CD1c-positive myeloid dendritic cell (primary cell): ENCODE results near the gene CDHR3.
"Not testable (repeated sequence)": the region's sequence is repeated elsewhere in the genome, so short reads cannot be mapped to it uniquely, and the experiment has no call there.

Experiments used
- DNase-seq: peaks from one replicate; pipeline ENCODE4 v3.0.0-alpha.2; 2016; ENCODE audit errors: extremely low spot score

The CDHR3 gene

GRCh38 chr7:105958012-105958411, 5.1 kb upstream of the CDHR3 start:
- no peak for DNase-seq

- no peak for DNase-seq
Measured at GRCh38 chr7:105962353-105962752, 711 bp upstream of the CDHR3 start.

- no peak for DNase-seq
Measured at GRCh38 chr7:105971845-105972244, 8.8 kb downstream of the CDHR3 start.

- DNase-seq, result no peak
Measured at GRCh38 chr7:105972276-105972675, 9.2 kb downstream of the CDHR3 start.

GRCh38 chr7:105974471-105974870, 11.4 kb downstream of the CDHR3 start:
- DNase-seq, result no peak

GRCh38 chr7:105975770-105976417, 12.8 kb downstream of the CDHR3 start:
- no peak for DNase-seq

- no peak for DNase-seq
Measured at GRCh38 chr7:105976868-105977267, 13.8 kb downstream of the CDHR3 start.

- DNase-seq, result no peak
Measured at GRCh38 chr7:105978035-105978434, 15.0 kb downstream of the CDHR3 start.

- no peak for DNase-seq
Measured at GRCh38 chr7:105978974-105979373, 15.9 kb downstream of the CDHR3 start.

GRCh38 chr7:105979405-105979804, 16.3 kb downstream of the CDHR3 start:
- no peak for DNase-seq

- no peak for DNase-seq
Measured at GRCh38 chr7:105980645-105981396, 17.8 kb downstream of the CDHR3 start.

- no peak for DNase-seq
Measured at GRCh38 chr7:105982388-105982787, 19.3 kb downstream of the CDHR3 start.

- not testable (repeated sequence) for DNase-seq
Measured at GRCh38 chr7:105984808-105985207, 21.7 kb downstream of the CDHR3 start.

GRCh38 chr7:105985229-105985628, 22.2 kb downstream of the CDHR3 start:
- no peak for DNase-seq

GRCh38 chr7:105985672-105986215, 22.7 kb downstream of the CDHR3 start:
- DNase-seq, result no peak

- no peak for DNase-seq
Measured at GRCh38 chr7:105987046-105987445, 24.0 kb downstream of the CDHR3 start.

- DNase-seq, result no peak
Measured at GRCh38 chr7:105988276-105988675, 25.2 kb downstream of the CDHR3 start.

- no peak for DNase-seq
Measured at GRCh38 chr7:105989191-105989590, 26.1 kb downstream of the CDHR3 start.

GRCh38 chr7:105989686-105990085, 26.6 kb downstream of the CDHR3 start:
- DNase-seq, result no peak

GRCh38 chr7:105990141-105990540, 27.1 kb downstream of the CDHR3 start:
- DNase-seq, result no peak

- no peak for DNase-seq
Measured at GRCh38 chr7:105990727-105991453, 27.8 kb downstream of the CDHR3 start.

- DNase-seq, result no peak
Measured at GRCh38 chr7:105992905-105993304, 29.8 kb downstream of the CDHR3 start.
